Stimulated activated CD8-positive, alpha-beta memory T cell treated with anti-CD3 and anti-CD28 coated beads, Interleukin-2, amount 100 ng/mL, for 1 hour (primary cell): ENCODE measurements around the gene COL21A1.

Experiments
- DNase-seq, 2 donors: peaks; one replicate each; pipeline ENCODE4 v3.0.0-alpha.2; 2020; ENCODE audit warnings: low read depth in 2 of 2

COL21A1 gene

DNA sequence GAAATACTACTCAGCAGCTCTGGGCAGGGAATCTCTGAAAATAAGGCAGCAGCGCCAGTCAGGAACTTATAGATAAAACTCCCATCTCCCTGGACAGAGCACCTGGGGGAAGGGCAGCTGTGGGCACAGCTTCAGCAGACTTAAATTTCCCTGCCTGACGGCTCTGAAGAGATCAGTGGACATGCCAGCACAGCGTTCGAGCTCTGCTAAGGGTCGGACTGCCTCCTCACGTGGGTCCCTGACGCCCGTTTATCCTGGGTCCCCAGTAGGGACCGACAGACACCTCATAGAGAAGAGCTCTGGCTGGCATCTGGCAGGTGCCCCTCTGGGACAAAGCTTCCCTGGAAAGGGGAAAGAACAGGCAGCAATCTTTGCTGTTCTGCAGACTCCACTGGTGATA, 59.0 kb downstream of the COL21A1 start:
- DNase-seq = no peak

DNA sequence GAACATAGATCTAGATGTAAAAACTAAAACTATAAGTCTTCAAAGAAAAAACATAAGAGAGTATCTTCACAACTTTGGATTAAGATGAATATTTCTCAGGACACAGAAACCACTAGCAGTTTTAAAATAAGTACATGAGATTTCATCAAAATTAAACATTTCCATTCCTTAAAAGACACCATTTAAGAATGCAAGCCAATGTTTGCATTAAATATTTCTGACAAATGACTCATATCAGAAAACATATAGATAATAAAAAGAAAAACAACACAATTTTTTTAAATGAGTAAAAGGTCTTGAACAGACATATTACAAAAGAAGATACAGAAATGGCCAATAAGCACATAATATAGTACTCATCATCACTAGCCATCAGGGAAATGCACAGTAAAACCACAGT, 59.7 kb downstream of the COL21A1 start:
- DNase-seq = no peak

DNA sequence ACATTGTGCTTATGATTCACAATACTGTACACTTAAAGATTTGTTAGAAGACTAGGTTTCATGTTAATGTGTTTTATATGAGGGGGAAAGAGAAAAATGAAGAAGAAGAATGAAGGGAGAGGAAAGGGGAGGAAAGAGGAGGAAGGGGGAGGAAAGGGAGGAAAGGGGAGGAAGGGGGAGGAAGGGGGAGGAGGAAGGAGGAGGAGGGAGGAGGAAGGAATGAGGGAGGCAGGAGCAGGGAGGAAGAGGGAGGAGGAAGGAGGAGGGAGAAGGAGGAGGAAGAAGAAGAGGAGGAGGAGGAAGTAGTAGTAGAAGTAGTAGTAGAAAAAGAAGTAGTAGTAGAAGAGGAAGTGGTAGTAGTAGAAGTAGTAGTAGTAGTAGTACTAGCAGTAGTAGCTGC, 70.6 kb downstream of the COL21A1 start:
- no peak for DNase-seq

DNA sequence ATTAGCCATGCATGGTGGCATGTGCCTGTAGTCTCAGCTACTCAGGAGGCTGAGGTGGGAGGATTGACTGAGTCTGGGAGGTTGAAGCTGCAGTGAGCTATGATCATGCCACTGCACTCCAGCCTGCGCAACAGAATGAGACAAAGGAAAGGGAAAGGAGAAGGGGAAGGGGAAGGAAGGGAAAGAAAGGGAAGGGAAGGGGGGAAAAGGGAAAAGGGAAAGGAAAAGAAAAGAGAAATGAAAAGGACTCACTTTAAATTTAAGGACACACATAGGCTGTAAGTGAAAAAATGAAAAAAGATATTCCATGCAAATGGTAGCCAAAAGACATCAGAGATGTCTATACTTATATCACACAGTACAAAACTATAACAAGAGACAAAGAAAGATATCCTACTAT, 74.2 kb downstream of the COL21A1 start:
- DNase-seq = no peak

DNA sequence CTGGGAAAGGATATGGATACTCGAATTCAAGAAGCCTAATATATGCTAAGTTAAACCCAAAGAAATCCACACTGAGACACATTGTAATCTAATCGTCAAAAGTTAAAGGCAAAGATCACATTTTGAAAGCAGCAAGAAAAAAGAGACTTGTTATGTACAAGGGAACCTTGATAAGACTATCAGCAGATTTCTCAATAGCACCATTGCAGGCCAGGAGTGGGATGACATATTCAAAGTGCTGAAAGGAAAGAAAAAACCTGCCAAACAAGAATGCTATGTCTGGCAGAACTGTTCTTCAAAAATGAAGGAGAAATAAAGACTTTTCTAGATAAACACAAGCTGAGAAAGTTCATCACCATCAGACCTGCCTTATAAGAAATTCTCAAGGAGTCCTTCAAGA, 75.2 kb downstream of the COL21A1 start:
- no peak for DNase-seq

DNA sequence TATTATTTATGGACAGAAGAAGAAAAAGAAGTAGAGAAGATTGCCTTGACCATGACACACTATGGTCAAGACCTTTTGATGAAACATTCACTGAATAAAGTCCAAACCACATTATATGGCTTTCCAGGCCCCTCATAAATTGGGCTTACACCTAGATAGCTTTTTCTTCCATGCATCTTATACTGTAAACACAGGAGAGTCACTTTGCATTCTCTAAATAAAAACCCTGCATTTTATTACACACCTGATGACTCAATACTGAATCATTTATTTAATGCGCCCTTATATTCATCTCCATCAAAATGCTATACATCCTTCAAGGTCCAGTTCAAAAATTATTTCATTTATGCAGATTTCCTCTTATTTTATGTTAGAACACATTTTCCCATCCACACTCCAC, 78.0 kb downstream of the COL21A1 start:
- no peak for DNase-seq

DNA sequence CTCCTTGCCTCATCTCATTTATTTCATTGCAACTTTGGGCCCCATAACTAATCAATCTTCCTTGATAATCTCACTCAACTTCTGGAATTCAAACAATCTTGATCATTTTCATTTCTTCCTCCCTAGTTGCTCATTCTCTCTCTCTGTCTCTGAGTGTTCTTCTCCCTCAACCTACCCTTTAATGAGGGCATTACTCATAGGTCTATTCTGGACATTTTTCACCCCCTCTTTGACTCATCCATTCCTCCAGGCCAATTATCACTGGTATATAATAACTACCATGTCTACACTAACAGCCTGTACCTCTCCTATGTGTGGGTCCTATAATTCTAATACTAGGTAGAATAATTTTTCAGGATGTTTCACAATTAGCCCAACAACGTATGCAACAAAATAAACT, 78.8 kb downstream of the COL21A1 start:
- no peak for DNase-seq

DNA sequence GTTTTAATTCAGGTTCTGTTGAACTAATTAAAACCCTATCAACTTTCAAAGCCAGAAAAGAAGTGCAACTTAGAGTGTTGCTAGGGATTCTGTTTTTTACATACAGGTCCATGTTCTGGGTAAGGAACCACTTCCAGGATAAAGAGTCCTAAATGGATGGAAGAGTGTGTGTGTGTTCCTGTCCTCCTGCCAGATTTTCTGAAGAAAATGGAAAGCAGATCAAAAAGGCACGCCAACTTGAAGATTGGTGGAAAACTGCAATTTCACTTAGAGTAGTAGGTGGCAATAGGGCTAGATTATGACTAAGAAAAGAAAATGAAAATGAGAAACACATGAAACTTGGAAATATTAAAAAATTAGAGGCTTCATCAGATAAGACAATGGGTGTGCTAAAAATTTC, 85.3 kb downstream of the COL21A1 start:
- no peak for DNase-seq

DNA sequence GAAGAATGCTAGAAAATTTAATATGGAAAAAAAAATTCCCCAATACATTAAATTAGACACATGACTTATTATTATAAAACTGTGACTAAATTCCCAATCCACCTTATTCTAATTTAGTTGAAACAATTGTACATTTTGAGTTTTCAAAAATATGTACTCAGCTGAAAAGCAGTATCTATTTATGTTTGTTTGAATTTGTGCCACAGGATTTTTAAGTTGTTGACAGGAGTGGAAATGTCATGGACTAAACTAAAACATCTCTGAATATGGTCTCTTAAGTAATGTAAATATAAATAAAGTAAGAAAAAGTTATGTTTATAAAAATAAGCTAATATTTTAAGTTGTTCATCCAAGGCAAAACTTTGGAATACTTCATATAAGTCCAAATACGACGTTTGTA, 86.9 kb downstream of the COL21A1 start:
- no peak for DNase-seq

DNA sequence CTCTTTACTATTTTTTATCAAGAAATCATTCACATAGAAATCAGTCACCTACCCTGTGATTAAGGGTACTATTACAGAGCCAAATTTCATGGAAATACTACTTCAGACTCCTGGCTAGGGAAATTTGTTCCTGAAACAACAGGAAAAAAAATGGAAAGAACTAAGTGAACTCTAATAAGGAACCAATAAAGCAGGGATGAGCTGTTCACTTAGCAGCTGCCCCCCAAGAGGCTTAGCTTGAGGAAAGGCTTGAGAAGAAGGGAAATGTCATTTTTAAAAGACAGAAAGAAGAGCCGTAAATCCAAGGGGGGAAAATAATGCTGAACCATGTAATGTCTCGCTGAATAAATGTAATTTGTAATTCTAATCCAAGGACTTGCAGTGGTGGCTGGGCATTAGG, 88.8 kb downstream of the COL21A1 start:
- no peak for DNase-seq

DNA sequence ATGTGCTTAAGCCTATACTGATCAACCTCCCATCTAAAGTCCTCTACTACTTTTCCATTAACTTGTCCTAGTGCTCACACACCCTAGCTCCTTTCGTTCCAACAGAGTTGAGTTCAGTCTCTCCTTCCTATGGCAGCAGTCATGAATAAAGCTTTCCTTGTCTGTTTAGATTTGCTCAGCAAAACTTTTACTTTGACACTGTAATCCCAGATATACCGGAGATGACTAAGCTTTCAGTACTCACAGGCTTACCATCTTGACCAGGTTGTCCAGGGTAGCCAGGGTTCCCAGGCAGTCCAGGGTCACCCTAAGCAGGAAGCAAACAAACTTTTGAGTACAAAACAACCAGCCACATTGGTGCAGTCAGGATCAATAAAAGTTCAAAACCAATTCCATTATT, 90.7 kb downstream of the COL21A1 start:
- no peak for DNase-seq

DNA sequence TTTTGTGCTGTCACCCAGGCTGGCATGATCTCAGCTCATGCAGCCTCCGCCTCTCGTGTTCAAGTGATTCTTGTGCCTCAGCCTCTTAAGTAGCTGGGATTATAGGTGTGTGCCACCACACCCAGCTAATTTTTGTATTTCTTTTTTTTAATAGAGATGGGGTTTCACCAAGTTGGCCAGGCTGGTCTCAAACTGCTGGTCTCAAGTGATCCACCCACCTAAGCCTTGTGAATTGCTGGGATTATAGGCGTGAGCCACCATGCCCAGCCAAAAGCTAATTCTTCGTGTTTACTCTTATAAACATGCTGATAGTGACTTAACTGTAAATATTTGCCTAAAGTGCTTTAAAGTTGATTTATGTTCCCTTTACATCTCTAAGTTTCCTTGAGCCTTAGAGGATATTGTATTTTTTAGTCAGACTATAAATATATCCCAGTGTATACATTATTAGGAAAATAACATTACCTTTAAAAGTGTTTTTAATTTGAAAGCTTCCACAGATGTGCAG, 91.7 kb downstream of the COL21A1 start:
- no peak for DNase-seq

DNA sequence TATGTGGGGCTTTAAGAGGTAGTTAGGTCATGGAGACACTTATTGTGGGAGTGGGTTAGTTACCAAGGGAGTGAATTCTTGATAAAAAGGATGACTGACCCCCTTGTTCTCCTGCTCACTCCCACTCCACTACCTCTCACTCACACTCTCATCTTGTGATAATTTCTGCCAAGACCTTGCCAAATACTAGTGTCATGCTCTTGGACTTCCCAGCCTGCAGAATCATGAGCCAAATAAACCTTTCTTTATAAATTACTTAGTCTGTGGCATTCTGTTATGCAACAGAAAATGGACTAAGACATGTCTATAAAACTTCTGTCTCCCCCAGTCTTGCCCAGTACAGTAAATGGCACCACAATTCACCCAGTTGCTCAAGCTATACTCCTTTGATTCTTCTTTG, 93.3 kb downstream of the COL21A1 start:
- no peak for DNase-seq

DNA sequence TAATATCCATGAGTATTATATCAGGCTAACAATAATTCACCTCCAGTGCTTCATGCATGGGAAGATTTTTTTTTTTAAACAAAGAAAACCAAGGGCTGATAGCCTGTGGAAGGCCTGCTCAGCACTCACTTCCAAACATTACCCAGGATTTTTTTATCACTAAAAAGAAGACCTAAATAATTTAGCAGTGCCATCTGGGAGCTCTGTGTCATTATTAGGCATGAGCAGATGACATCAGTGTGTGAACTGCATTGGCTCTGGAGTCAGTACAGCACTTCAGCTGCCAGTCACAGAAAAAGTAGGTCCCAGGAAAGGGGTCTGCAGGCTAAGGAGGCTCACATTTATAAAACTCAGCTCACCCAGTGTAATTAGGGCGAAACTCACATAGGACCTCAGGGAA, 94.8 kb downstream of the COL21A1 start:
- no peak for DNase-seq

DNA sequence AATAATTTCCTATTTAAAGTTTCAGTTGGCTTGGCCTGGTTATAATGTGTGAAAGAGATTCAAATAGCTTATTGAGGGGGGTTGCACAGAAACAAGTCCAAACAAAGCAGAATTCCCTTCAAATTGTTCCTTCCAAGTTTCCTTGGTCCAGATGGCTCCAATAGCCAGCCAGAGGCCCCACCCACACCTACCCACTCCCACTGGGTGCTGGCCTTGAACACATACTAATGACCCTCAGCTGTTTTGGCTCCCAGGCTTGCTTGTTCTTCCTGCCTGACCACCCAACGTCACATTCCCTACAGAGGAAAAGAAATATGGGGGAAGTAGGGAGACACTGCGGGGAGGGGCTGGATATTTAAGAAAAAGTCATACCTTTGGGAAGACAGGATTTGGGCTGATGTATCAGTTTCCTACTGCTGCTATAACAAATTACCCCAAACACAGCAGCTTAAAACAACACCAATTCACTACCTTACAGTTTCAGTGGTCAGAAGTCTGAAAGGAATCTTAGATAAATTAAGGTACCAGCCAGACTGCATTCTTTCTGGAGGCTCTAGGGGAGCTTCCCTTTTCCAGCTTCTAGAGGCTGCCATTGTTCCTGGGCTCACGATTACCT, 95.7 kb downstream of the COL21A1 start:
- no peak for DNase-seq

DNA sequence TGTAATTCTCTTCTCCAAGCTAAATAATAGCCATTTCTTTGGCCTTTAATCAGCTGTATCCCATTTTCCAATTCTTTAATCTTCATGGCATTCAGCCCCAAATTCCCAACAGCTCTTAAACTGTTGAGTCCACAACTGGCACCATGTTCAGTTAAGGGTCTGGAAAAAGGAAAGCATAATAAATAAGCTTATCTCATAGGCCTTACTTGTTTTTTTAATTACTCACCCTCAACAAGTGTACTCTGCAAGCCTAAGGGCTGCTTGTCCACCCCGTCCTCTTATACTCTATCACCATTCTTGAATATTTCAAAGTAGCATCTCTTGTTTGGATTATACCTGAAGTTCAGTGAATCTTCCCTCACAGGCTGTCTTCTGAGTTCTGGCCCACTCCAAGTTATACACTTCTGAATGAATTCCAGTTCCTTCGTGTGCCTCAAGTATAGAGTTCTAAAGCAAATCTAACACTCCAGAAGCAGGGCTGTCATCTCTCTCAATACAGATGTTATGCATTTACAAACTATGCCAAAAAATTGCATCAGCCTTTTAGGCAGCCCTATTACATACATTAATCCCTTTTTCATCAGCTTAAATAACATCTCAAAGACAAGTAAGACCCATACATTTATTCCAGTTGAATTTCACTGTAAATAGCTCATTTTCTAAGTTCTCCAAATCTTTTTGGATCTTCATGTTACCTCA, 98.7 kb downstream of the COL21A1 start:
- DNase-seq = no peak

DNA sequence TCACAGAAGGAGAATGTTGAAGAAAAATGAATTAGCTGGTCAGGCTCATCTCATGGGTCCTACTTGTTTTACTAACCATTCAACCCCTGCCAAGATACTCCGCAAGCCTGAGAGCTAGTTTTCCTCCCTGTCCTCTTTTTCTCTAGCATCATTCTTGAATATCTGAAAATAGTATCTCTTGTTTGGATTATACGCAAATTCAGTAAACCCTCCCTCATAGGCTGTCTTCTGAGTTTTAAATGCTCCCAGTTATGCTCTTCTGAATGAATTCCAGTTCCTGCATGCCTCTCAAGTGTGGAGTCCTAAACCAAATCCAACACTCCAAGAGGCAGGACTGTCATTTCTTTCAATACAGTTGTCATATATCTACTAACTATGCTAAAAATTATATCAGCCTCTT, 99.6 kb downstream of the COL21A1 start:
- DNase-seq = no peak

DNA sequence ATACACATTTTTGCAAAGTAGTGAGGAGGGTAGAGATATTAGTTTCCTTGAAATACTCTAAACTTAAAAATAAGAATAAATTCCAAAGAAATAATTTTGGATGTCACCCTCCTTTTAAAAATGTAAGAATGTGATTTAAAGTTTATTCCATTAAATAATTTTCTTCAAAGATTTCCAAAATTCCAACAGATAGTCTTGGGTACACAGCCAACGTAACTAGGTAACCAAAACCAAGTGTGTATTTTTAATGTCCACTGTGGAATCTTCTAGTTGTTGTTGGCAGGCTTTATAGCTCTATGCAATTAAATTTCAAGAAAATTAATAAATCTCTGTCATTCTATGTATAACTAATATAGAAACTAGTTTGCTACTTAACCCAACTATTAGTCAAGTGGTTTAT, 101.3 kb downstream of the COL21A1 start:
- DNase-seq = no peak

DNA sequence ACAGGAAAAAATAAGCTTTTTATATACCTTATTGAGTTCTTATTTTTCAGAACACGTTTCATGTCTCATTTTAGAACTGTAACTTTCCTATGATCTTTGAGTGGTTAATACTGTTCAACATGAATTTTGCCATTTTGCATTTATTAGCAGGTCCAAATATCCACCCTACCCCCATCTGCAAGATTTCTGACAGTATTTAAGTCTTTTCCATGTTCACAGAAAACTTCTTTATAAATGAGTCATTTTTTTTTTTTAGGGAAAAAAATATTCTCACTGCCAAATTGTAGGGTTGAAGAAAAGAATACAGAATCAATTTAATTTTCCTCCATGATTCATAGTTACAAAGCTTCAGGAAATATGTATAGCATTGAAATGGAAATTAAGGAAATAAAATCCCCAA, 101.8 kb downstream of the COL21A1 start:
- no peak for DNase-seq

DNA sequence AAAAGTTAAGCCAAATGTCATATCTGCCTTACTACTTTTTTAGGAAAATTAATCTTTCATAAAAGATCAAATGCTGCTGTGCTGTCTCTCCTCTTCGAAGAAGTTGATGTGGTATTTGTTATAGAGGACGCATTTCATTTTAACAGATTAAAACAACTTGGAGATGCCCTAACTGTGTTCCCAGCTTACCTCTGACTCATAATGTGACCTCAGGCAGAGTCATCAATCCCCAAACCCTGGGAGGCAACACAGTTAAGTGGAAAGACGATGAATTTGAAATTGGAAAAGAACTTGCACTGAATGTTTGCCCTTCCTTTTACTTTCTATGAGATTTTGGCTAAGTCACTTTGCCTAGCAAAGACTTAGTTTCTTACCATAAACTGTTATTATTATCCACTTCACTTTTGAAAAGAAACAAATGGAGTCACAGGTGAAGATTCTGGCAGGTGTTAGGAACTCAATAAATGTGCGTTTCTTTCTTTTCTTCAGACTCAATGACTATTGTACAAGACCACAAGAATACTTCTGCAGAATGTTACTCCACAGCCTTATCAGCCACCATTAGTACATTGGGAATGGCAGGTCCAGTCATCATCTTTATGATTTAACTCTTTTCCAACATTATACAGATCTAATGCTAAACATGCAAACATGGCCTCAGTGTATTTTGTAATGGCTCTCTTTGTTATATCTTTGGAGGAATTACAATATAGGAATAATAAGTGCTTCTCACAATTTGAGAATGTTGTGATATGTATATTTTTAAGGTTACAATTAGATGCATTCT, 102.6 kb downstream of the COL21A1 start:
- DNase-seq = no peak

DNA sequence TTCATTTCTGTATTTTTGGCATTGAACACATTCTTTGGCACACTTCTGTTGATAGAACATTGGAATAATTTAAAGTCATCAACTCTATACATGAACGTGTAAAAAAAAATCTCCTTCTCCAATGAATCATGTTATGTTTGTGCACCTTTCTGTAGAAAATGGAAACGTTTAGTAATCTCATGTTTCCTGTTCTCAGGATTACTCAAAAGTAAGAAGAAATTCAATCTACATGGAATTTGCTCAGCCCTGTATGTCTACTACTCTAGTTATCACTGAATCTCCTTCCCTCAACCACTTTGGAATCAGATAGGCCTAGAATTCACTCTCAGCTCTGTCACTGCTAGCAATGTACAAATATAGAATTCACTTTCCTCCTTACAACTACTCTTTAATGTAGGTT, 103.6 kb downstream of the COL21A1 start:
- no peak for DNase-seq

DNA sequence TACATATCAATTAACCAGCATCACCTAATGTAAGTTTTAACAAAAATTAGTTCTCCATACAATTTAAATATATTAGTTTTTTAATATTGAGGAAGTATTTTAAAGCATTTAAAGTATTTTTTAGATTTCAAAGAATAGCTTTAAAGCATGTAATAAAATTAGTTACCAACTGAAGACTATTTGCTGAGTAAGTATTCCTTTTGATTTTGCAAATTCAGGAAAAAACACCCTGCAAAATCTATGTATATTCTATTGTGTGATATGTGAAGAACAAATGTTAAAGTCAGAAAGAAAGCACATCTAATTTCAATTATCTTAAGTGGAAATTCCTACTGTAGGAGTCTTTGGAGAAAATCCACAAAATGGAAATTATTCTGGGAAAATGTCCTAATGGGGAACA, 107.3 kb downstream of the COL21A1 start:
- no peak for DNase-seq

DNA sequence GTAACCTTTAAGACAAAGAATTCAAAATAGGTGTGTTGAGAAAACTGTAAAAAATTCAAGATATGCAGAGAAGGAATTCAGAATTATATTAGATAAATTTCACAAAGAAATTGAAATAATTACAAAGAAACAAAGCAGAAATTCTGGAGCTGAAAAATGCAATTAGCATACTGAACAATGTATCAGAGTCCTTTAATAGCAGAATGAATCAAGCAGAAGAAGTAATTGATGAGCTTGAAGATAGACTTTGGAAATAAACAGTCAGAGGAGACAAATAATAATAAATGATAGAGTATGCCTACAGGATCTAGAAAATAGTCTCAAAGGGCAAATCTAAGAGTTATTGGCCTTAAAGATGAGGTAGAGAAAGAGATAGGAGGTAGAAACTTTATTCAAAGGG, 131.7 kb downstream of the COL21A1 start:
- no peak for DNase-seq
